Body of pancreas (tissue), 4 donors: ENCODE results near the gene ARHGAP24. TPM values are rescaled to one million over a fixed set of nuclear protein-coding genes. Genes with fewer than 3 reads are reported as not detected.
"Not testable (repeated sequence)": the region's sequence is repeated elsewhere in the genome, so short reads cannot be mapped to it uniquely, and the experiment has no call there.

Experiments
- ATAC-seq: fragments of 150-250 bp; one replicate; pipeline ENCODE4 v1.9.1; 2016
- DNase-seq, 4 donors: peaks; one replicate each; pipeline ENCODE4 v3.0.0-alpha.2; 2019
- H3K27ac ChIP-seq, 4 donors: fragments of 200-600 bp; sonication (generic); 1 replicate in 3 of 4; 2 replicates in 1 of 4; pipeline versions ENCODE4 v1.5.1 to v1.6.1; 2016 to 2019; ENCODE audit warnings: mild to moderate bottlenecking in 1 of 4, mixed read lengths in 1 of 4, moderate library complexity in 1 of 4
- H3K27me3 ChIP-seq, 2 donors: fragments of 200-600 bp; sonication (generic); one replicate each; pipeline ENCODE4 v1.6.0; 2016; ENCODE audit warnings: mild to moderate bottlenecking in 1 of 2
- H3K36me3 ChIP-seq, 2 donors: fragments of 200-600 bp; sonication (generic); replicated peaks in 1 of 2; 2 replicates each; pipeline ENCODE4 v1.5.1; 2016; ENCODE audit warnings: low read depth in 2 of 2; ENCODE audit not compliant: insufficient read depth in 1 of 2
- H3K4me1 ChIP-seq: fragments of 200-600 bp; sonication (generic); one replicate; pipeline ENCODE4 v1.6.0; 2016
- H3K4me3 ChIP-seq, 2 donors: fragments of 200-600 bp; sonication (generic); 1 replicate in 1 of 2; 2 replicates in 1 of 2; pipeline ENCODE4 v1.5.1; 2016 to 2019
- H3K9me3 ChIP-seq, 3 donors: fragments of 200-600 bp; sonication (generic); 1 replicate in 2 of 3; 2 replicates in 1 of 3; pipeline ENCODE4 v1.5.1; 2016
- CTCF ChIP-seq, 7 experiments: fragments of 450-650 bp in 4 of 7; fragments of 200-600 bp in 3 of 7; sonication (generic) in 3 of 7; IDR thresholded peaks; one replicate each; pipeline ENCODE4 v1.5.1; 2016 to 2019; ENCODE audit warnings: antibody characterized with exemption in 7 of 7
- POLR2A ChIP-seq, 3 donors: fragments of 450-650 bp; IDR thresholded peaks; one replicate each; pipeline ENCODE4 v1.6.1; 2016; ENCODE audit warnings: antibody characterized with exemption in 3 of 3, mild to moderate bottlenecking in 2 of 3
- WGBS, 2 donors: methylation state at CpG; one replicate each; pipeline ENCODE4 v1.1.5; 2017; 5-methylcytosine and 5-hydroxymethylcytosine counted together
- intact Hi-C: fragments of 100-400 bp; cut with DNase I; formaldehyde crosslinking; loops from one replicate; pipeline ENCODE4 v1.15.1; 2023
- total RNA-seq, 2 donors: library from RNA; depleted of rRNA; stranded (reverse); fragments of >200 nt; gene quantifications; one replicate each; pipeline ENCODE4 v1.1.0, GENCODE V29; 2016

ARHGAP24 gene
- total RNA-seq, 2 donors from 2014 or later, result 43.3 to 113 TPM

- 69 to 78% methylated on average over 4 to 7 of the region's 7 CpGs for WGBS, 2 donors
- DNase-seq, result no peak
Observed at GRCh38 chr4:85910985-85911384, 436.0 kb downstream of the ARHGAP24 start.

DNA sequence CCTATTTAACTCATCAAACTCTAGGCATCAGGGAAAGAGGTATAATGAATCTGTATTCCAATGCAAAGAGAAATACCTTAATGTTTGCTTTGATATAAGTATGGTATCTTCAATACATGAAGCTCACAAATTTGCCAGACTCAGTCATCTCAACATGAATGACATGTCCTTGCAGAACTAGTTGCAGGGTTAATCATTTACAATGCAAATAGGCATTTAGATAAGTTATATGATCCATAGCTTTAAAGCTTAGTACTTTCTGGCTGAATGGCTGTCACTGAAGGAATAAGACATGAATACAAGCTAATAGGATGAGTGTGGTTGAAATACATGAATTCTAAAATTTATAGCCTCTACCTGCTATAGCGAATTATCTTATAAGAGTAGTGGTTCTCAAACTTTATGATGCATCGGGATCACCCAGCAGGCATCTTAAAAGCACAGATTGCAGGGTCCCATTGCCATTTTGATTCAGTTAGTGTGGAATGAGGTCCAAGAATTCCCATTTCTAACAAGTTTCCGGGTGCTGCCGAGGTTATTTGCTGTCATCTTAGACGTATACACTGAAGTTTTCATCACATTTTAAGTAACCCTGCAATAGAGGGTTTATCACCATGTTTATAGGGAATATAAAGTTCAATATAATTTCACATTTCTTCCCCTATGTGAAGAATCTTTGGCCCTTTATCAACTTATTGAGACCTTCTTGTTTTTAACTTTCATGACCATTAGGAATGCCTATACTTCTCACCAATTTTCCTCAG is 439.2 kb downstream of the ARHGAP24 start:
- ATAC-seq (no peak), DNase-seq (no peak)
- TF ChIP-seq POLR2A (IDR thresholded peaks at IDR 0.05) (no peak), CTCF (IDR thresholded peaks at IDR 0.05) (no peak)
- no peaks in the 10 kb centered on the region for H3K36me3 ChIP-seq
- H3K4me1 ChIP-seq, result peaks cover 28% of the 10 kb centered on the region
- H3K9me3 ChIP-seq, result no peaks in the 10 kb centered on the region
- WGBS, 2 donors, result 89 to 96% methylated on average over 5 of the region's 5 CpGs
- H3K27me3 ChIP-seq, result no peaks in the 10 kb centered on the region
- no peak overlapping the region for H3K27ac ChIP-seq
- no peak overlapping the region for H3K4me3 ChIP-seq
- intact Hi-C loops, result no loop called here

More at GRCh38 chr4:85910985-85911384, 436.0 kb downstream of the ARHGAP24 start:
- Histone ChIP-seq H3K4me3 (no peak overlapping the region), H3K36me3 (no peaks in the 10 kb centered on the region), H3K27ac (no peak overlapping the region), H3K4me1 (peaks cover 42% of the 10 kb centered on the region), H3K9me3 (no peaks in the 10 kb centered on the region), H3K27me3 (no peaks in the 10 kb centered on the region)
- intact Hi-C loops, result no loop called here
- no peak for ATAC-seq
- TF ChIP-seq CTCF (IDR thresholded peaks at IDR 0.05), result no peak
- no peak for TF ChIP-seq POLR2A (IDR thresholded peaks at IDR 0.05)

GRCh38 chr4:85915570-85915969 is 440.6 kb downstream of the ARHGAP24 start:
- ATAC-seq, result not testable (repeated sequence)

DNA sequence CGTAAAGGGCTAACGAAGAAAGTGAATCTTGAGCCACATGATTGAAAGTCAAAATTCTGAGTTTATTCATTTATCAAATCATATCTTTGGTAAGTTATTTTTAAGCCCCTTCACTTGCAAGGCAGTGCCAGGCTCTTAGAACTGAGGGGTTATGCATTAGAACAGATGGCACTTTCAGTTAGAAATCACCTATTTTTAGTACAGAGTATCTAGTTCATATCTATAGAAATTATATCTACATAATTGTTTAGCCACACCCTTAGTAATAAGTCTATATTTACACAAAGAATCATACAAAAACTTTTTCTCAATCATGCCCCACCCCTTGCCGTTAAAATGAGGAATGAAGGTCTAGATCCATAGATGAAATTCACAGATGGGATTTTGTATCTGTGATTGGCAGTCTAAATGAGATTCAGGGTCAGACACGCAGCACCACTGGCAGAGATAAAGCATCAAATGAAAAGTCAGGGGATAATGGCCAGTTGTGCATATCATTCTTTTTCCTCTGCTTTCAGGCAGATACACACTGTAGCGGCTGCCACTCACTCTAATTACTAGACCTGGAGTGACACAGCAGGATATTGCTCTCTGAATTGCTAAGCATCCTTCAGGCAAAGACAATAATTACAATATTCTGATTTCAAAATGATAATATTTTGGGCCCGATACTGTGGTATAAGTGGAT is 444.4 kb downstream of the ARHGAP24 start:
- no peaks in the 10 kb centered on the region for H3K27me3 ChIP-seq
- 90 to 93% methylated on average over 6 of the region's 6 CpGs for WGBS, 2 donors
- H3K9me3 ChIP-seq, result no peaks in the 10 kb centered on the region
- no peak overlapping the region for H3K27ac ChIP-seq
- ATAC-seq (no peak), DNase-seq (no peak)
- no peaks in the 10 kb centered on the region for H3K4me1 ChIP-seq
- TF ChIP-seq CTCF (IDR thresholded peaks at IDR 0.05), result no peak
- no peak for TF ChIP-seq POLR2A (IDR thresholded peaks at IDR 0.05)
- no peaks in the 10 kb centered on the region for H3K36me3 ChIP-seq
- intact Hi-C loops, result no loop called here
- H3K4me3 ChIP-seq, result no peak overlapping the region

More at GRCh38 chr4:85915570-85915969, 440.6 kb downstream of the ARHGAP24 start:
- H3K4me3 ChIP-seq, H3K36me3 ChIP-seq, H3K27ac ChIP-seq, H3K9me3 ChIP-seq, intact Hi-C loops, H3K27me3 ChIP-seq, DNase-seq: not testable (repeated sequence)
- peaks cover 16% of the 10 kb centered on the region for H3K4me1 ChIP-seq
- 79 to 97% methylated on average over 6 of the region's 6 CpGs for WGBS, 2 donors

DNA sequence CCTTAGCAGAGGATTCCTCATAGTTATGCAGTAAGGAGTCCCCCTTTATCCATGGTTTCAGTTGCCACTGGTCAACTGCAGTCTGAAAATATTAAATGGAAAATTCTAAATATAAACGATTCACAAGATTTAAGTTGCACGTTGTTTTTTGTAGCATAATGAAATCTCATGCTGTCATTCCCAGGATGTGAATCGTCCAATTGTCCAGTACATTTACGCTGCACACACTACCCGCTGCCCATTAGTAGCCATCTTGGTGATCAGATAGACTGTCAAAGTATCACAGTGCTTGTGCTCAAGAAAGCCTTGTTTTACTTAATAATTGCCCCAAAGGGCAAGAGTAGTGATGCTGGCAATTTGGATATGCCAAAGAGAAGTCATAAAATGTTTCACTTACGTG is 450.1 kb downstream of the ARHGAP24 start:
- Histone ChIP-seq H3K4me3 (no peak overlapping the region), H3K27ac (no peak overlapping the region), H3K4me1 (peaks cover 36% of the 10 kb centered on the region), H3K9me3 (no peaks in the 10 kb centered on the region), H3K36me3 (no peaks in the 10 kb centered on the region), H3K27me3 (no peaks in the 10 kb centered on the region)
- TF ChIP-seq CTCF (IDR thresholded peaks at IDR 0.05) (no peak), POLR2A (IDR thresholded peaks at IDR 0.05) (no peak)
- 96 to 97% methylated on average over 6 of the region's 6 CpGs for WGBS, 2 donors
- ATAC-seq (no peak), DNase-seq (no peak)
- intact Hi-C loops, result no loop called here
